GM18867 (cell line): ENCODE measurements around the gene NCAM1.

Source experiments
- ATAC-seq: cut with Tn5 transposase; IDR thresholded peaks from one replicate; pipeline ENCODE4 v1.9.1; 2021; ENCODE audit warnings: mild to moderate bottlenecking, moderate library complexity; ENCODE audit not compliant: unreplicated experiment

Gene NCAM1

GRCh38 chr11:112967082-112967481, 5.9 kb downstream of the NCAM1 start:
- ATAC-seq: no peak

DNA sequence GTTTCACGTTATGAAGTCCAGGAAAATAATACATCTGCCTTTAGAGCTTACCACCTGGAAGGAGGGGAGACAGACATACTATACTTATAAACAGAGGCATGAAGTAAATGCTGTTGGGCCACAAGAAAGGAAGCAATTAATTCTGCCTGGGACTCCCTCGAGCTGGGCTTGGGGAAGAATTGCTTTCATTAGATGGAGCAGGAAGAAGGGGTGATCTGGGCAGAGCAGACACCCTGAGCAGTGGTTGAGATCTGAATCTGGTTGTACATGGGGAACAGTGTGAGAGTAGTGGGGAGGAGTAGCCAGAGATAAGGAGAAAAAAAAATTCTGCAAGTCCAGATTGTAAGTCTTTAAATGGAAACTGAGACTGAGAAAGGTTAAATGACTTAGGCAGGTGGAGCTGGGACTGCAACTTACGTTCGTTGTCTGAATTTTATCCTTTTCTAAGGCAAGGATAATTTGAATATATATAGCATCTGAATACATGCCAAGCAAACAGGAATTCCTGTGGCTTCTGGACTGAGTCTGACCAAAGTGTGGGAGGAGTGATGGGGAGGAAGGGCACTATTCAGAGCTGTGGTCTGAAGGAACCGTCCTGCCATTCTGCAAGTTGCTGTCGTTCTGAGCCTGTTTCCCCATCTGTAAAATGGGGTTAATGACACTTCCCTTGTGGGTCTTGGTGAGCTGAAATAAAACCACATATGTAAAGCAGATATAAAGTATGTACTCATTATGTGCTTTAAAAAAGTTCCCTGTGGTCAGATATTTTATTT, 7.9 kb downstream of the NCAM1 start:
- no peak for ATAC-seq

DNA sequence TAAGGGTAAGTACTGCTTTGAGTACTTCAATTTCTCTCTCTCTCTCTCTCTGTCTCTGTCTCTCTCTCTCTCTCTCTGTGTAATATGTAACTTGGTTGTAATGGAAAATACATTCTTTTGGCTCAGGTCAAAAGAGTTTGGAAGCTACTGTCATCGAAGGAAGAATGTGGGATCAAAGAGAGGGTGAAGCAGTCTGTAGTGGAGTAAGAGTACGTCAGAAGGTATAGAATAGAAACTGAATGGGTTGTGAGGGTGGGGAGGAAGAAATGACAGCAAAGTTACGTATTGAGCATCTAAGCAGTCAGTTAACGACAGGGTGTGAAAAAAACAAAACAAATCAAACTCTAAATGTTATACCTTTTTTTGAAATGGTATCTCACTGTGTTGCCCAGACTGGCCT, 10.0 kb downstream of the NCAM1 start:
- no peak for ATAC-seq

DNA sequence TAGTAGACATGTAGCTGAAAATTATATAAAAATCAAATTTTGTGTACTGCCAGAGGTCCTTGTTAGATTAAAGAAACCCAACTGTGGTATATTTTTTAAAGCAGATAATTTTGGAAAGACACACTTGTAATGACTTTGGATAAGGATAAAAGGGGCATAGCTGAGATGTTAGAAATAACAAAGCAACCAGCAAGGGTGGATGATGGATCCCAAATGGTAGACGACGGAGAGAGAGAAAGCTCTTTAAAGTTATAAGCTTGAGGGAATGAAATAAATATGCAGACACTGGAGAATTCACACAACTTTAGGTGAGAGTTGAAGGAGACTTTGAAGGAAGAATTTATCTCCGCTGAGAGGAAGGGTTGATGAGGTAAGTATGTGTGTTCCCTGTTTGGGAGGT, 10.6 kb downstream of the NCAM1 start:
- ATAC-seq: no peak

GRCh38 chr11:112972399-112973145, 11.4 kb downstream of the NCAM1 start:
- ATAC-seq: no peak

DNA sequence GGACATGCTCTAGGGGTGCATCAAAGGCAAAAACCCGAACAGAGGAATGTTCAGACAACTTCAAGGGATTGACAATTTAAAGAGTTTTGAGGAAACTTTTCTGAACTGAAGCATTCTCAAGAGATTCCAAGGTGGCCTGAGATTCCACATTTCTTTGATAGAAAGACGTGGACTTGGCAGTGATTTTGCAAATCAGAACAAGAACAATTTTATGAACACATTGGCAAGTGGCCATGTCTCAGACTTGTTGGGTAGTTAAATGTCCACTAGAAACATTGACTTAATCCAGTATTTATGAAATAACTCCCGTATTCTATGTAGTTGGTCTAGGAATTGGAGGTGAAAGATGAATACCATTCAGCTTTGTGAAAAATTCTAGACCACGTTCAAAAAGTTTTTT, 13.8 kb downstream of the NCAM1 start:
- no peak for ATAC-seq

GRCh38 chr11:112975493-112975892, 14.3 kb downstream of the NCAM1 start:
- ATAC-seq: no peak

DNA sequence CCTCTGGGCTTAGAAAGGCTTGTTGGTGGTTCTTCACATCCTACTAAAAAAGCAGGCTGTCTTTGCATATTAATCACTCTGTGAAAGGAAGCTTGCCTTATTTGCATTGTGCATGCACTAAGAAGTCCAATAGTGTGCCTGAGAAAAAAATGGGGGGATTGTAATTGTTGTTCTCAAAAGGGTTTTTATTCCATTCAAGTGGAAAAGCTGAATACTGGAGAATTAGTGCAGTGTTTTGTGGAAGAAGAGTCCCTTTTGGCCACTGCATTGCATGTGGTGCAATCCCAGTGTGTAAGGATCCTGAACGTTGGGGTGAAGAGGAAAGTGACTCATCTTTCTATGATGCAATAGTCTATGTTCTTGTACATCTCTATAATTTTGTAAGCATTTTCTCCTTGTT, 16.5 kb downstream of the NCAM1 start:
- ATAC-seq: no peak

DNA sequence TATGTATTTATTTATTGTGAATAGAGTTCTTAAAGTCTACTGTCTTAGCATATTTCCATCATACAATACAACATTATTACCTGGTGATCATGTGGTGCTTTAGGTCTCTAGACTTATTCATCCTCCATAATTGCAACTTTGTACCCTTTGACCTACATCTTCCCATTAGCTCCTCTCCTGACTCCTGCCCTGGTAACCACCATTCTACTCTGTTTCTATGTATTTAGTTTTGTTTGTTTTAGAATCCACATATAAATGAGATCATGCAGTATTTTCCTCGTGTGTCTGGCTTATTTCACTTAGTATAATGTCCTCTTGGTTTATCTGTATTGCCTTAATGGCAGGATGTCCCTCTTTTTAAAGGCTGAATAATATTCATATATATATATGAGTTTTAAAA, 22.7 kb downstream of the NCAM1 start:
- ATAC-seq: no peak

GRCh38 chr11:112989198-112989597, 28.0 kb downstream of the NCAM1 start:
- no peak for ATAC-seq

GRCh38 chr11:112993808-112994207, 32.6 kb downstream of the NCAM1 start:
- ATAC-seq: no peak

DNA sequence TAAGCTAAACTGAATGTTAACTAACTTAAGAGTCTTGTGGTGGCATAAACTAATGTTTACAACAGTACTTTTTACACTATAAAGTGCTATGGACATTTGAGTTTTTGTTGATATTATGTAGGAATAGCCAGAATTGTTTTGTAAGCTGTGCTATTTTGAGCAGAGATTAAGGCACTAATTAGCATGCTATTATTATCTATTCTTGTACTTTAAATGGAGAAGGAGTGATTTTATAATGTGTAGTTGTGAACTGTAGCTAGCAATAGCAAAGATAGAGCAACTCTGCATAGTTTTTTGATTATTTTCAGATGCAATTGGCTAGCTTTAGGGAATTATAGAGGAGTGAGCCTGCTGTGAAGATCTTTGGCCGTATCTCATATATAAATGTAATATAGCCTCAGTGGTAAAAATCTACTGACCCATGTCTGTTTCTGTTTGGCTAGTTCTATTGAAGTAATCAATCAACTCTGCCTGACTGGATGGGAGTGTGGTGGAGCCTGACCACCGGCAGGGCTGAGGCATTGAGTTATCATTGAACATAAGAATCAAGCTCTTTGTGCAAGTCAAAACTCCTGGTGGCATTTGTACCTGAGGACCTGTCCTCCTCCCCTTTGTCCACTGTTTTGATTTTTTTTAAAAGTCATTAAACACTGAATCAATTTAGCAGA, 34.3 kb downstream of the NCAM1 start:
- ATAC-seq: no peak

- no peak for ATAC-seq
Measured at GRCh38 chr11:112996994-112997393, 35.8 kb downstream of the NCAM1 start.

GRCh38 chr11:112997857-112998466, 36.7 kb downstream of the NCAM1 start:
- no peak for ATAC-seq

DNA sequence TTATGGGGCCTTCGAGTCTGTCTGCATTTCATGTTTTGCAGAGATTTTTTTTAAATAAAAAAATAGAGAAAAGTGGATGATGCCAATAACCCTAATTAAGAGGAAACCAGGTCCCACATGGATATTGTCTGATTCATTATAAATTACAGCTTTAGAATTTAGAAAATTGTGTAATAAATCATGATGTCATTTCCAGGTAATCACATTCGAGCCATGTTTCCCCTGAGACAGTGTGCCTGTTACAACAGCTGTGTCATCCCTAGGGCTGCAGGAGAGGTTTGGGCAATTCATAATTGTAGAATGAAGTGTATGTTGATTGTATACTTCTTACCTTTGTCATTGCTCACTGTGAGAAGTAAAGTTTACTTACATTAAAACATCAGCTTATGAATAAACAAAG, 38.3 kb downstream of the NCAM1 start:
- no peak for ATAC-seq

DNA sequence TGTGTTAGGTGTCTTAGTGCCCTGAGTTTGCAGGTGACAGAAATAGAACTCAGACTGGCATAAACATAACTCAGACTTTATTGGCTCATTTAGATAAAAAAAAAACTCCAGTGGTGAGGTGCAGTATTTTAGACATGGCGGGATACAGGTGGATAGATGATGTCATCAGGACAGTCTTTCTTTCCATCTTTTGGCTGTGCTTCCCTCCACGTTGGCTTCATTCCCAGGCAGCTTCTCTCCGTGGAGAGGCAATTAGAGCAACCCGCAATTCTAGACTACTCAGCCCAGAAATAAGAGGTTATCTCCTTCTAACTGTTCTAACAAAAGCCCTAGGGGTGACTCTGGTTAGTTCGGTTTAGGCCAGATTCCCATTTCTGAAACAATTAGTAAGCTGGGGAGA, 40.5 kb downstream of the NCAM1 start:
- no peak for ATAC-seq

GRCh38 chr11:113006896-113007445, 45.8 kb downstream of the NCAM1 start:
- ATAC-seq: no peak

- no peak for ATAC-seq
Measured at GRCh38 chr11:113014262-113015097, 53.3 kb downstream of the NCAM1 start.

GRCh38 chr11:113015098-113015455, 53.9 kb downstream of the NCAM1 start:
- ATAC-seq: no peak

- ATAC-seq: no peak
Measured at GRCh38 chr11:113016905-113017304, 55.7 kb downstream of the NCAM1 start.
